Loucy (cell line): ENCODE results near the gene CRELD1.

Experiments used
- H2AFZ ChIP-seq: fragments of 200-600 bp; sonication (generic); 2 replicates; pipeline ENCODE4 v1.6.0; 2016; ENCODE audit warnings: antibody characterized with exemption, mild to moderate bottlenecking, low read length, moderate library complexity
- H3F3A ChIP-seq: fragments of 200-600 bp; 2 replicates; pipeline ENCODE4 v1.6.0; 2016; ENCODE audit warnings: antibody characterized with exemption, low read depth, mild to moderate bottlenecking
- H3K27me3 ChIP-seq: fragments of 200-600 bp; sonication (generic); 2 replicates; pipeline ENCODE4 v1.6.1; 2014; ENCODE audit warnings: low read length, mild to moderate bottlenecking; ENCODE audit not compliant: insufficient read depth, poor library complexity, severe bottlenecking
- H3K36me3 ChIP-seq: fragments of 200-600 bp; sonication (generic); 2 replicates; pipeline ENCODE4 v1.6.1; 2016; ENCODE audit warnings: low read length; ENCODE audit not compliant: insufficient read depth
- H3K4me1 ChIP-seq: fragments of 200-600 bp; sonication (generic); 2 replicates; pipeline ENCODE4 v1.5.1; 2014; ENCODE audit warnings: low read length, mild to moderate bottlenecking; ENCODE audit not compliant: insufficient read depth, poor library complexity, severe bottlenecking
- H3K4me2 ChIP-seq: fragments of 200-600 bp; sonication (generic); 2 replicates; pipeline ENCODE4 v1.6.0; 2014; ENCODE audit warnings: antibody characterized with exemption, low read length, low read depth, mild to moderate bottlenecking; ENCODE audit not compliant: poor library complexity, severe bottlenecking
- H3K4me3 ChIP-seq: fragments of 200-600 bp; sonication (generic); 2 replicates; pipeline ENCODE4 v1.5.1; 2014; ENCODE audit warnings: low read length, mild to moderate bottlenecking, mixed read lengths; ENCODE audit not compliant: poor library complexity, severe bottlenecking
- H3K79me2 ChIP-seq: fragments of 200-600 bp; sonication (generic); 2 replicates; pipeline ENCODE4 v1.6.1; 2014; ENCODE audit warnings: low read length; ENCODE audit not compliant: insufficient read depth
- H3K9ac ChIP-seq: fragments of 200-600 bp; sonication (generic); 2 replicates; pipeline ENCODE4 v1.6.0; 2014; ENCODE audit warnings: mild to moderate bottlenecking, low read depth, low read length, moderate library complexity; ENCODE audit not compliant: poor library complexity, severe bottlenecking
- H3K9me2 ChIP-seq: fragments of 200-600 bp; sonication (generic); replicated peaks from 2 replicates; pipeline ENCODE4 v1.6.1; 2016; ENCODE audit warnings: low read depth, low read length, mixed read lengths
- H3K9me3 ChIP-seq: fragments of 200-600 bp; sonication (generic); 2 replicates; pipeline ENCODE4 v1.6.1; 2014; ENCODE audit warnings: mild to moderate bottlenecking, antibody characterized with exemption, low read length, low read depth; ENCODE audit not compliant: insufficient read depth
- H4K20me1 ChIP-seq: fragments of 200-600 bp; sonication (generic); 2 replicates; pipeline ENCODE4 v1.6.0; 2014; ENCODE audit warnings: antibody characterized with exemption, low read length, mild to moderate bottlenecking; ENCODE audit not compliant: insufficient read depth, poor library complexity, severe bottlenecking
- EZH2phosphoT487 ChIP-seq: fragments of 200-600 bp; IDR thresholded peaks from 2 replicates; pipeline ENCODE4 v1.6.1; 2018; ENCODE audit warnings: antibody characterized with exemption, mild to moderate bottlenecking, moderate library complexity, borderline replicate concordance
- TF ChIP-seq, protein P1 (sequence below): fragments of 200-600 bp; sonication (generic); conservative IDR thresholded peaks from 2 replicates; pipeline ENCODE4 v1.5.1; 2014; ENCODE audit warnings: mild to moderate bottlenecking, antibody characterized with exemption, low read length

CRELD1 gene

DNA sequence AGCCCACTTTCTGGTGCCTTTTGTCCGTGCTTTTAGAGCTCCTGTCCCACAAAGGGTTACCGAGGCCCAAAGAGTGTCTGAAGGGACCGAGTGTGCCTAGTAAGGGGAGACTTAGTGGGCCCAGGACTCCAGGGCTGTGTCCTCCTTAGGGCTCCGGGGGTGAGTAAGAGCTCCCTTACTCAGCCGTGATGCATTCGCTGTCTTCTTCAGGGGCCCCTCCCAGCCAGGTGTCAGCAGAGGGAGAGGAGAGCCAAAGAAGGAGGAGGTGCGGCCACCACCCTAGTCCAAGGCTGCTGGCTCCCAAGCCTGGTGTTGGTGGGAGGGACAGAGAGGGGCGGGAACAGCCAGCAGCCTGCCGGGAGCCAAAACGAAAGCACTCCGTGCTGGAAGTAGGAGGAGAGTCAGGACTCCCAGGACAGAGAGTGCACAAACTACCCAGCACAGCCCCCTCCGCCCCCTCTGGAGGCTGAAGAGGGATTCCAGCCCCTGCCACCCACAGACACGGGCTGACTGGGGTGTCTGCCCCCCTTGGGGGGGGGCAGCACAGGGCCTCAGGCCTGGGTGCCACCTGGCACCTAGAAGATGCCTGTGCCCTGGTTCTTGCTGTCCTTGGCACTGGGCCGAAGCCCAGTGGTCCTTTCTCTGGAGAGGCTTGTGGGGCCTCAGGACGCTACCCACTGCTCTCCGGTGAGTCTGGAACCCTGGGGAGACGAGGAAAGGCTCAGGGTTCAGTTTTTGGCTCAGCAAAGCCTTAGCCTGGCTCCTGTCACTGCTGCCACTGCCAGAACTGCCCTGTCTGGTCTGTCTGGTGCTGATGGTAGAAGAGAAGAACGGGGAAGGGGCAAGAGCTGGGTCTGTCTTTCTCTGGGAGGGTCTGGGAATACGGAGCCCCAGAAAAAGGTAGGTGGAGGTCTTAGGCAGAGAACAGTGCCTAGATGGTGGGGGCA is 16.6 kb upstream of the CRELD1 start, which contains the start of gene IL17RC:
TSS of gene IL17RC (plus strand) at position 365 of the 947 bp plus-strand sequence. CDS start at position 583, 218 bp downstream.
- H3K9me3 ChIP-seq = no peaks in the 10 kb centered on the region
- H2AFZ ChIP-seq = no peak within 1 kb of the TSS
- H3K79me2 ChIP-seq = no peaks in the 10 kb centered on the region
- H3K9ac ChIP-seq = no peak within 1 kb of the TSS
- H3K4me2 ChIP-seq = no peak within 1 kb of the TSS
- H3K9me2 ChIP-seq = no peaks in the 10 kb centered on the region
- H3F3A ChIP-seq = no peaks in the 10 kb centered on the region
- H3K36me3 ChIP-seq = peaks cover 8% of the 10 kb centered on the region; the same call in 1 of the 2 replicates
- peaks cover 8% of the 10 kb centered on the region for H3K4me1 ChIP-seq
- TF ChIP-seq, protein P1, sequence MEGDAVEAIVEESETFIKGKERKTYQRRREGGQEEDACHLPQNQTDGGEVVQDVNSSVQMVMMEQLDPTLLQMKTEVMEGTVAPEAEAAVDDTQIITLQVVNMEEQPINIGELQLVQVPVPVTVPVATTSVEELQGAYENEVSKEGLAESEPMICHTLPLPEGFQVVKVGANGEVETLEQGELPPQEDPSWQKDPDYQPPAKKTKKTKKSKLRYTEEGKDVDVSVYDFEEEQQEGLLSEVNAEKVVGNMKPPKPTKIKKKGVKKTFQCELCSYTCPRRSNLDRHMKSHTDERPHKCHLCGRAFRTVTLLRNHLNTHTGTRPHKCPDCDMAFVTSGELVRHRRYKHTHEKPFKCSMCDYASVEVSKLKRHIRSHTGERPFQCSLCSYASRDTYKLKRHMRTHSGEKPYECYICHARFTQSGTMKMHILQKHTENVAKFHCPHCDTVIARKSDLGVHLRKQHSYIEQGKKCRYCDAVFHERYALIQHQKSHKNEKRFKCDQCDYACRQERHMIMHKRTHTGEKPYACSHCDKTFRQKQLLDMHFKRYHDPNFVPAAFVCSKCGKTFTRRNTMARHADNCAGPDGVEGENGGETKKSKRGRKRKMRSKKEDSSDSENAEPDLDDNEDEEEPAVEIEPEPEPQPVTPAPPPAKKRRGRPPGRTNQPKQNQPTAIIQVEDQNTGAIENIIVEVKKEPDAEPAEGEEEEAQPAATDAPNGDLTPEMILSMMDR = no peak
- TF ChIP-seq EZH2phosphoT487 = no peak
- H3K27me3 ChIP-seq = no peaks in the 10 kb centered on the region
- no peak within 1 kb of the TSS for H3K4me3 ChIP-seq
- no peaks in the 10 kb centered on the region for H4K20me1 ChIP-seq

DNA sequence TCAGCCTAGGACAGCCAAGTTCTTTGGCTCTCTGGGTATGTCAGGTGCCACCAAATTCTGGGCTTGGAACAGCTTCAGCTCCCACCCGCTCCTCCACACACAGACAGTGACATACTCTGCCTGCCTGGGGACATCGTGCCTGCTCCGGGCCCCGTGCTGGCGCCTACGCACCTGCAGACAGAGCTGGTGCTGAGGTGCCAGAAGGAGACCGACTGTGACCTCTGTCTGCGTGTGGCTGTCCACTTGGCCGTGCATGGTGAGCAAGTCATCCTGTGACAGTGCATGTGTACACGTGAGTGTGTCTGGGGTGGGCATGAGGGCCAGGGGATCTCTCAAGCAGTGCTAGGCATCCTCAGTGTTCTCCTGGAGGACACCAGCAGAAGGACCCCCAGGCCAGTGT is 15.8 kb upstream of the CRELD1 start:
- no peak overlapping the region for H3K4me2 ChIP-seq

DNA sequence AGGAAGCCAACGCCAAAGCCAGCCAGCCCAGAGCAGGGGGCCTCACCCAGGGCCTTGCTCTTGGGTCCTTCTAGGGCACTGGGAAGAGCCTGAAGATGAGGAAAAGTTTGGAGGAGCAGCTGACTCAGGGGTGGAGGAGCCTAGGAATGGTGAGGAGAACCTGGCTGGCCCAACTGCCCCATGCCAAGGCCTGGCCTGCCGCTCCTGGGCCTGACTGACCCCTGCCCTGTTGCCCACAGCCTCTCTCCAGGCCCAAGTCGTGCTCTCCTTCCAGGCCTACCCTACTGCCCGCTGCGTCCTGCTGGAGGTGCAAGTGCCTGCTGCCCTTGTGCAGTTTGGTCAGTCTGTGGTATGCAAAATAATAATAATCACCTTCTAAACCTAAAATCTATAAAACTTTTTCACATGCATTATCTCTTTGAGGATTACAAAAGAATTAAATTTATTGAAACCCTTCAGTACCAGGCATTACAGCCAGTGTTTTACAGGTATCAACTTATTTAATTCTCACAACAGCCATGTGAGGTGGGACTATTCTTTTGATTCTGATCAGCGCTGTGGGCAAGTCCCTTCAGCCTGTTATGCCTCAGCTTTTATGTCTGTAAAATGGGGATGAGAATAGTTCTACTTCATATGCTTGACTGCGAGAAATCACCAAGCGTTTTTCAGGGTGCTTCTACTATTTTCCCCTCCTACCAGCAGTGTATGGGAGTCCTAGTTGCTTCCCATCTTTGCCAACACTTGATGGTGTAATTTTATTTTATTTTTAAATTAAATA is 15.2 kb upstream of the CRELD1 start:
- Histone ChIP-seq H4K20me1 (no peaks in the 10 kb centered on the region), H3K9me3 (no peaks in the 10 kb centered on the region), H2AFZ (no peak overlapping the region), H3K79me2 (no peaks in the 10 kb centered on the region), H3K27me3 (no peaks in the 10 kb centered on the region), H3K9me2 (no peaks in the 10 kb centered on the region), H3F3A (no peaks in the 10 kb centered on the region), H3K4me1 (no peaks in the 10 kb centered on the region), H3K9ac (no peak overlapping the region), H3K36me3 (peaks cover 8% of the 10 kb centered on the region; the same call in 1 of the 2 replicates), H3K4me3 (no peak overlapping the region), H3K4me2 (no peak overlapping the region)
- TF ChIP-seq, protein P1 = no peak
- TF ChIP-seq EZH2phosphoT487 = no peak

More for the DNA sequence above, 15.8 kb upstream of the CRELD1 start:
- no peaks in the 10 kb centered on the region for H3K4me1 ChIP-seq
- H4K20me1 ChIP-seq = no peaks in the 10 kb centered on the region
- no peaks in the 10 kb centered on the region for H3K9me2 ChIP-seq
- no peaks in the 10 kb centered on the region for H3K9me3 ChIP-seq
- peaks cover 8% of the 10 kb centered on the region; the same call in 1 of the 2 replicates for H3K36me3 ChIP-seq
- H3K27me3 ChIP-seq = no peaks in the 10 kb centered on the region
- H3F3A ChIP-seq = no peaks in the 10 kb centered on the region
- no peak for TF ChIP-seq EZH2phosphoT487
- TF ChIP-seq, protein P1 = no peak
- no peak overlapping the region for H3K4me3 ChIP-seq
- no peak overlapping the region for H3K9ac ChIP-seq
- no peak overlapping the region for H2AFZ ChIP-seq
- H3K79me2 ChIP-seq = no peaks in the 10 kb centered on the region
